Astrocyte (in vitro differentiated cells and primary cell): ENCODE data around the gene MEAK7.

Experiments
- CTCF ChIP-seq: IDR thresholded peaks from 2 replicates; pipeline ENCODE4 v1.5.1; 2011; ENCODE audit warnings: low read depth, mild to moderate bottlenecking, inconsistent platforms, low read length, moderate library complexity; ENCODE audit not compliant: insufficient read depth
- EZH2 ChIP-seq: IDR thresholded peaks from 2 replicates; pipeline ENCODE4 v1.6.1; 2012; ENCODE audit warnings: mild to moderate bottlenecking, low read length, inconsistent platforms; ENCODE audit not compliant: insufficient read depth

- TF ChIP-seq CTCF = no peak
- TF ChIP-seq EZH2 = no peak
These were observed 1.1 kb upstream of the MEAK7 start for GRCh38 chr16:84505249-84506187.
